Uterus (tissue), 2 donors: ENCODE data around the gene KCNA3.

Experiments used
- POLR2A ChIP-seq, 2 donors: fragments of 450-650 bp; IDR thresholded peaks; one replicate each; pipeline ENCODE4 v1.6.1; 2016; ENCODE audit warnings: antibody characterized with exemption in 2 of 2, mild to moderate bottlenecking in 1 of 2, moderate library complexity in 1 of 2
- TF ChIP-seq, protein P1 (sequence below), 4 experiments: fragments of 200-600 bp in 2 of 4; fragments of 450-650 bp in 2 of 4; sonication (generic) in 2 of 4; IDR thresholded peaks; one replicate each; pipeline ENCODE4 v1.5.1; 2016 to 2019; ENCODE audit warnings: antibody characterized with exemption in 4 of 4, mild to moderate bottlenecking in 2 of 4, moderate library complexity in 1 of 4

- TF ChIP-seq, protein P1, sequence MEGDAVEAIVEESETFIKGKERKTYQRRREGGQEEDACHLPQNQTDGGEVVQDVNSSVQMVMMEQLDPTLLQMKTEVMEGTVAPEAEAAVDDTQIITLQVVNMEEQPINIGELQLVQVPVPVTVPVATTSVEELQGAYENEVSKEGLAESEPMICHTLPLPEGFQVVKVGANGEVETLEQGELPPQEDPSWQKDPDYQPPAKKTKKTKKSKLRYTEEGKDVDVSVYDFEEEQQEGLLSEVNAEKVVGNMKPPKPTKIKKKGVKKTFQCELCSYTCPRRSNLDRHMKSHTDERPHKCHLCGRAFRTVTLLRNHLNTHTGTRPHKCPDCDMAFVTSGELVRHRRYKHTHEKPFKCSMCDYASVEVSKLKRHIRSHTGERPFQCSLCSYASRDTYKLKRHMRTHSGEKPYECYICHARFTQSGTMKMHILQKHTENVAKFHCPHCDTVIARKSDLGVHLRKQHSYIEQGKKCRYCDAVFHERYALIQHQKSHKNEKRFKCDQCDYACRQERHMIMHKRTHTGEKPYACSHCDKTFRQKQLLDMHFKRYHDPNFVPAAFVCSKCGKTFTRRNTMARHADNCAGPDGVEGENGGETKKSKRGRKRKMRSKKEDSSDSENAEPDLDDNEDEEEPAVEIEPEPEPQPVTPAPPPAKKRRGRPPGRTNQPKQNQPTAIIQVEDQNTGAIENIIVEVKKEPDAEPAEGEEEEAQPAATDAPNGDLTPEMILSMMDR (IDR thresholded peaks at IDR 0.05), result no peak
- no peak for TF ChIP-seq POLR2A (IDR thresholded peaks at IDR 0.05)
Measured at GRCh38 chr1:110688514-110688913, 13.8 kb upstream of the KCNA3 start.
